ENCODE results near the gene GFRA1.
"Not testable (repeated sequence)": the region's sequence is repeated elsewhere in the genome, so short reads cannot be mapped to it uniquely, and the experiment has no call there.

GFRA1 gene

DNA sequence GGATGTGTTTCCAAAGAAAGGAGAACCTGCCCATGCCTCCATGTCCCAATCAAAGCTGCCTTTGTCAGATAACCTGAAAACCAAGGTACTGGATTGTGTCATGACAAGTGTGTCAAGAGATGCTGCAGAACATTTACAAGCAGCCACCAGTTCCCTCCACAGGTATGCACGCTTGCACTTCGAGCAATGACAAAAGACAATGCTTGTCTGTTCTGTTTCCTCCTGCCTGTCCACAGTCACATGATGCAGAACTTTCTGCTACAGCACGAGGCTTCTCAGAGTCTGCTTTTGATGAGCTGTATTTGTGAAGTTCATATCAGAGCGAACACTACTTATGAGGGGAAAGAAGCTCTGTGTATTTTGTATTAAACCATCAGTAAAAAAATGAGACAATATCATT lies 209.9 kb downstream of the GFRA1 start:
- DNase-seq (ENCODE audit: low read depth): no peak

DNA sequence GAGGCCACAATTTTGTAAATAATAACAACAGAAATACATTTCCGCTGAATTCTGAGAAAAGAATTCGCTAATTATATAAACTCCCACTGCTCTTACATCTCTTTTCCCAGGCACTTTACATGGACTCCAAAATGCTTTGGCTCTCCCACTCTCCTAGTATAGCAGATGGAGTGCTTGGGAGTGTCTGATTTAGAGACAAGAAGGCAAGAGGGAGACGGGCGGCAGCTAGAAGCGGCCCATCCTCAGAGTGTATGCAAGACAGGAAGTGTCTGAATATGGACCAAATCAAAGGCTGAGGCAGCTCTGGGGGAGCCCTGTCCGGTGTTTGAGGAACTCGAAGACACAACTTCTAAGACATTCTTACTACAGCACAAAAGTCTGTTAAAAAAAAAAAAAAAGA lies 212.1 kb downstream of the GFRA1 start:
- DNase-seq (ENCODE audit: low read depth): no peak

DNA sequence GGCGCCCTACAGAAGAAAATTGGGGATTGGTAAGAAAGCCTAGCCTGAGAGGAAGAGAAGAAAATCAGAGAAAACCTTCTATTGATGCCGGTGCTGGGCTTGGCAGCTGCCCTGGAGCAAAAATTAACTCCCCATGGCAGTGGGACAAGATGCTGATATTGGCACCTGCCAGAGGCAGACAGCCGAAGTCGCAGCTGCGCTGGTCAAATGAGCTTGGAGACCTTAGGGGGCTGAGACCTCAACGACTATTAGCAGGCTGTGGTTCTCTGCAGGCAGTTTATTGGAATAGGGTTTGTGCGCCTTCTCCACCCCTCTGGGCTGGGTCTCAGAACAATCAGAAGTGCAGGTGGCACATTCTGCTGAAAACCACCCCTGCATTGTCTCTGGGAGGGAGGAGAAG lies 213.7 kb downstream of the GFRA1 start:
- no peak for DNase-seq (ENCODE audit: low read depth)

DNA sequence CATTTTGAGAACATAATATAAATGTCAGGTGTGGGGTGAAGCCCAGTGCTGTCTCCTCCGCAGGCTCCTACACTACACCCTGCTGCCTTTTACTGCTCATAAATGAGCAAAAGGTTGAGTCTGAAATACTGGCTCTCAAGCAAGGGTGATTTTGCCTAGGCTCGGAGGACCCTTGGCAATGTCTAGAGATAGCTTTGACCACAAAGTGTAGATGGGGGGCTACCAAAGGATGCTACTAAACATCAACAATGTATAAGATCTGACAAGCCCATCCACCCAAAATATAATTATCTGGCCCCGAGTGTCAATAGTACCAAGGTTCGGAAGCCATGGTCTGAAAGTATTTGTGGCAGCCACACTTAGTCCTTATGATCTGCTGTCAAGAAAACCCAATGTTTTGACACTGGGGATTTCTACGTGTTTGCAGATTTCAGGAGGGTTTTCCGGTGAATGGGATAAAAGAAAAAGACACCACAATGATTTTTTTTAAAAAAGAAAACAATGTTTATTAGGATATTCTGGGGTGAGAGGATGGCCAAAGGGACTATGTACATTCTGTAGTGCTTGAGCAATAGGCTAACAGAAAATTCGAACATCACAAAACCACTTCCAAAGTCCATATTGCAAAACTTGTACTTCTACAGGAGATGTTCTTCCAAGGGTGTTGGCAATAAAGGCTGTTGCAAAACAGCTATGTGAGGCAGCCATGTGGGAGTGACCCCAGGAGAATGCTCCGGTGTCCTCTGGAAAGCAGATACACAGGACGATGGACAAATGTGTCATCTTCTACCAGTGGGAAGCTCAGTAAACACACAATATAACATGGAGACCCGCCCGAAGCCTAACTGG lies 216.3 kb downstream of the GFRA1 start:
- no peak for DNase-seq (ENCODE audit: low read depth)

DNA sequence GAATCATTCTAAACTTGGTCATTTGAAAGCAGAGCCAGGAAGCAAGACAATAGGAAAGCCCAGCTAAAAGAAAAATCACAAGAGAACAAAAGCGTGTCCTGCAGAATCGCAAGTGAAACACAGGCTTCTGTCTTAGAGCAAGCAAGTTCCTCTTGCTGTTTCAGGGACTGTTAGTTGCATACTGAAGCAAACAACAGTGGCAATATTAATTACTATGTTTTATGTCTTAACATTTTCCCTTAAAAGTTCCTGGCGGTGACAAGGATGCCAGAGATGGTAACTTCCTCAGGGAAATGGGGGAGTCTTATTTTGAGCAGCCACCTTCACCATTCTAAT lies 217.1 kb downstream of the GFRA1 start:
- DNase-seq (ENCODE audit: low read depth): no peak

DNA sequence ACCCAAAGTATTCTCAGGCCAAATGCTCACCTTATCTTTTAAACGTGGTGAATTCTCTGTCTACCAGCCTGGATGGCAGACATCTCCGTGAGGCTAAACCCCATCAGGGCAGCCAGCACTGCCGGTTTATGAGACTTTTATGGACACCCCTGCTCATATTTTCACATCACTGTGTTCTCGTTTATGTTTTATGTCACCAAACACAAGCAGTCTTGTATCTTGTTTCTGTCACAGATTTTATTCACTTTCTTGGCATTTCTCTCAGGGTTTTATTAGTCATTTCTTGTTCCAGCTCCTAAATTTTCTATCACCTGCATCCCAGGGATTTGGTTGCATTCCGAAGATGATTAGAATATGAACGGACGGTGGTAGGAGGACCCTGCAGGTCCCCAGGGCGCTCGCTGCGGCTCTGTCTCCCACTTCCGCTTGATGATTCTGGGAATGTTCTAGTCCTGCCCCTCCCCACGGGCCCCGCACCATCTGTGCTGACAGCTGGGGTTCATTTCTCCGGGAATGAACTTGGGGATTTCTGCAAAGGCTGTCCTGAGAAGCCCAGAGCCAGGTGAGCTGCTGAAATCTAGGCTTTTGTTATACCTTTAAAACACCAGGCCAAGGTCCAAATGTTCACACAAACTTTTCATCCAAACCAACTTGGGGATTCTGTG lies 217.6 kb downstream of the GFRA1 start:
- no peak for DNase-seq (ENCODE audit: low read depth)

DNA sequence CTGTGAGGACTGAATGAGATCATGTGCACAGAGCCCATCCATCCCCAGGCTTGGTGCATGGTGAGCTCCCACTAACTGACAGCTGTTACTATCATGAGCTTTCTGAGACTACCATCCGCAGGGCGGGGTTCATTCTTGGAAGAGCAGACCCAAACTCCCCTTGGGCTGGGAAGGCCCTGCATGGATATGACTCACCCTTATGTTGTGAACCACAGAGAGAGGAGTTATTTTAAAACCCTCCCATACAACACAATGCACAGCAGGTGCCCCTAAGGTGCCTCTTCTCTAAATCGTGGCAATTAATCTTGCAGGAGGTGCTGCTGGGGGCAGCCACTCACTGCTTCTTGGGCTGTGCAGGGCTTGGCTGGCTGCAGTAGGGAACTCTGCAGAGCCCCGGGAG lies 219.1 kb downstream of the GFRA1 start:
- no peak for DNase-seq (ENCODE audit: low read depth)

DNA sequence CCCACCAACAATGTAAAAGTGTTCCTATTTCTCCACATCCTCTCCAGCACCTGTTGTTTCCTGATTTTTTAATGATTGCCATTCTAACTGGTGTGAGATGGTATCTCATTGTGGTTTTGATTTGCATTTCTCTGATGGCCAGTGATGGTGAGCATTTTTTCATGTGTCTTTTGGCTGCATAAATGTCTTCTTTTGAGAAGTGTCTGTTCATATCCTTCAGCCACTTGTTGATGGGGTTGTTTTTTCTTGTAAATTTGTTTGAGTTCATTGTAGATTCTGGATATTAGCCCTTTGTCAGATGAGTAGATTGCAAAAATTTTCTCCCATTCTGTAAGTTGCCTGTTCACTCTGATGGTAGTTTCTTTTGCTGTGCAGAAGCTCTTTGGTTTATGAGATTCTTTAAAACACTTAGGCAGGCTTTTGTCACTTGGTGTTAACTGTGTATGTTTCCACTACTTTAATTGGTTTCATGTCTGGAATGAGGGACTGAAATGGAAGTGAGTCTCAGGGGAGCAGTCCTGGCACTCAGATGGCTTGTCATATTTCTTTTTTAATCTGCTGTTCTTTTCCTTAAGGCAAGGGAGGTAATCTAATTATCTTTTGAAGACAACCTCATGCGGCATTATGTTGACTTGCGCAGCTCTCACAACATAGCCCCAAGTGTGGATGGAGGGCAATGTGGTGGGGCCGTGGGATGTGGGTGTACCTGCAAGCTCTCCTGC lies 219.8 kb downstream of the GFRA1 start:
- DNase-seq (ENCODE audit: low read depth): not testable (repeated sequence)

DNA sequence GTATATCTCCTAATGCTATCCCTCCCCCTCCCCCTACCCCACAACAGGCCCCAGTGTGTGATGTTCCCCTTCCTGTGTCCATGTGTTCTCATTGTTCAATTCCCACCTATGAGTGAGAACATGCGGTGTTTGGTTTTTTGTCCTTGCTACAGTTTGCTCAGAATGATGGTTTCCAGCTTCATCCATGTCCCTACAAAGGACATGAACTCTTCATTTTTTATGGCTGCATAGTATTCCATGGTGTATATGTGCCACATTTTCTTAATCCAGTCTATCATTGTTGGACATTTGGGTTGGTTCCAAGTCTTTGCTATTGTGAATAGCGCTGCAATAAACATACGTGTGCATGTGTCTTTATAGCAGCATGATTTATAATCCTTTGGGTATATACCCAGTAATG lies 220.5 kb downstream of the GFRA1 start:
- not testable (repeated sequence) for DNase-seq (ENCODE audit: low read depth)

DNA sequence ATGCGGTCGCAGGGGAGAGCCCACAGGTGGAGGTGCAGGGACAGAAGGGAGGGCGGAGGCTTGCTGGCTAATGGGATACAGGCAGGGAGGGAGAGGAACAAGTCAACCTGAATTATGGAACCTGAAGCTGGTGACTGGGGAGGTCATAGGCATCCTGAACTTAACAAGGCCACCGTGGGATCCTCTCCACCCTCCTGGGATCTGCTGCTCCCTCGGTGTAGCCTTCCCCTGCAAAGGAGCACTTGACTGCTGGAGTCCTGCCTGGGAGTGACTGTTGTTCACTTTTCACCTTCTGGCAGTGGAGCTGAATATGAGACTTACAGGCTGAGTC lies 223.1 kb downstream of the GFRA1 start:
- no peak for DNase-seq (ENCODE audit: low read depth)

DNA sequence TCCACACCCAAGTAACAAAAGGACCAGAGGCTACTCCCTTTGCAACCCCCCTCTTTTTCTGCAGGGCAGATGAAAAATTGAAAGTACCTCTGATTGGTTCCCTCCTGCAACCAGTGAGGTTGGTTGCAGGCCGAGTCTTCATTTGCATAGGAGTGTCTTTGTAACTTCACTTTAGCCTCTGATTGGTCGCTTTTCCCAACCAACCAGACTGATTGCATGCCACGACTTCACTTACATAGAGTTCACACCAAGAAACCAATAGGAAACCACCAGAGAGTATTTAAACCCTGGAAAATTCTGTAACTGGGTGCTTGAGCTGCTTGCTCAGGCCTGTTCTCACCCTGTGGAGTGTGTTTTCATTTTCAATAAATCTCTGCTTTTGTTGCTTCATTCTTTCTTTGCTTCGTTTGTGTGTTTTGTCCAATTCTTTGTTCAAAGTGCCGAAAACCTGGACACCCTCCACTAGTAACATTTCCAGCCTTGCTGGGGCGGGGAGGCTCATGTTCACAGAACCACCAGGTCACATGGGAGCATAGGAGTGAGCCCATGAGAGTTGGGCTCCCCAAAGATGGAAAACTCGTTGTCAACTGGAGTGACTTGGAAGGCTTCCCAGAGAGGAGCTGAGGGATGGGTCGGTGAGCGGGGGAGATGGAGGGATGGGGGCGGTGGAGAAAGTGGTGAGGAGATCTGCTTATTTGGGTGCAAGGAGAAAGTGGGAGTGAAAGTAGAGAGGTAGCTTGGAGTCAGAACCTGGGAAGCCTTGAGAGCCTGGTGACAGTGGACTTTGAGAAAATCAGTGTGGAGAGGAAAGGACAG lies 223.6 kb downstream of the GFRA1 start:
- no peak for DNase-seq (ENCODE audit: low read depth)

DNA sequence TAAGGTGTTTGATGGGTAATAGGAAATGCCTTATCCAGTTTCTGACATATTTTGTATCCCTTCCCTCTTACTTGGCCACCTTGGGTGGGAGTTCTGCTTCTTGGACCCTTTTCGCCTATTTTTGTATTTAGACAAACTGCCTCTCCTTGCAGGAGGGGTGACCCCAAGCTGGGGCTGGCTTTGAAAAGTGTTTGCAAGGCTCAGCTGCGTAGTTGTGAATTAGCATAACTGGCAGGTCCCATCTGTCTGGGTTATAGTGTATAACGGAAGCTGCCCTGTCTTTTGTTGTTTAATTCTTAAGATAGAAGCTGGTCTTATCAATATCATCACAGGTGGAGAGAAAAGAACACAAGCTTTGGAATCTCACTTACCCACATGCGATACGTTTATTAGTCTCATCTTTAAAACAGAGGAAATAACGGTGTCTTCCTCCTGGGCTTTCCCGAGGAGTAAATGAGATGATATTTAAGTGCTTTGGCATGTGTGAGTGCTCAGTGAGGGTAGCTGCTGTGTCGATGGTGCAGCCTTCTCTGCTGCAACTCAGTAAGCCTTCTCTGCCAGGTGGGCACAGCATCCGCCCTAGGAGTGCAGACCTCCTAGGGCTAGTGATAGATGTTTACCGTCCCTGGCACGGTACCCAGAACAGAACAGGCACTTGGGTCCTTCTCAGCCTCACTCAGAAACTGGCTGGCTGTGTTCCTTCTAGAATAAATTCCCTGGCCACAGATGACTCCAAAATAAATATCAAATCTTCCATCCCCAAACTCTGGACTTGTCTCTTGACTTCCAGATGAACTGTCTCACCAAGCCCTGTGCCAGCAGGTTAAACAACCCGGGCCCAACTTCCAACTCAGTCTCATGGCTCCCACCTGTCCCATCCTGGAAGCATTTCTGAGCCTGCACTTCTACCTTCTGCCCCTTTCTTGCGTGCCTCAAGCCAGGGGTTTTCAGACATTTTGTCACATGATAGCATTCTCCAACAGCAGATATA lies 227.3 kb downstream of the GFRA1 start:
- DNase-seq (ENCODE audit: low read depth): no peak

DNA sequence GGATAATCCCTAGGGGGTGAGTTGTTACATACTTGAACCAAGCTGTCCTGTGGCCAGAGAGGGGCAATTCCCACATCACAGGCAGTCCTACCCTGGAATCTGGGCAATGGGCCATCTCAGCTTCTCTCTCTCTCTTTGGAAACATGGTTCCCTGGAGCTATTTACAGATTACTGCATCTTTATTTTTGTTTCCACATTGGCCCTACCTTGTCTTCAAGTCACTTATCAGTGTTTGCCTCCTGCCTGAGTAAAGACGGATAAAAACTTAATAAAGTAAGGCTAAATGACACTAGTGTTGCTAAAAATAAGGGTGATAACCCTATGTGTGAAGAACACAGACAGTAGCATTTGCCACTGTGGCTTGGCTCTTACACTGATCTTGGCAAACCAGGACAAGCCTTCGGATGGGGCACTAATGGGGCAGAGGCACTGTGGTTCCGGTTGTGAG lies 228.2 kb downstream of the GFRA1 start:
- DNase-seq (ENCODE audit: low read depth): no peak

DNA sequence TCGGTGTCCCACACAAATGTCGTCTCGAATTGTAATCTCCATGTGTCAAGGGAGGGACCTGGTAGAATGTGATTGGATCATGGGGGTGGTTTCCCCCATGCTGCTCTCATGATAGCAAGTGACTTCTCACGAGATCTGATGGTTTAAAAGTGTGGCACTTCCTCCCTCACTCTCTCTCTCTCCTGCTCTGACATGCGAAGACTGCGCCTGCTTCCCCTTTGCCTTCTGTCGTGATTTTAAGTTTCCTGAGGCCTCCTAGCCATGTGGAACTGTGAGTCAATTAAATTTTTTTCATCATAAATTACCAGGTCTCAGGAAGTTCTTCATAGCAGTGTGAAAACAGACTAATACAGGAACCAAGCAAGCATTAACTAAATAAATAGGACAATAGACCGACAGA lies 229.1 kb downstream of the GFRA1 start:
- DNase-seq (ENCODE audit: low read depth): no peak

DNA sequence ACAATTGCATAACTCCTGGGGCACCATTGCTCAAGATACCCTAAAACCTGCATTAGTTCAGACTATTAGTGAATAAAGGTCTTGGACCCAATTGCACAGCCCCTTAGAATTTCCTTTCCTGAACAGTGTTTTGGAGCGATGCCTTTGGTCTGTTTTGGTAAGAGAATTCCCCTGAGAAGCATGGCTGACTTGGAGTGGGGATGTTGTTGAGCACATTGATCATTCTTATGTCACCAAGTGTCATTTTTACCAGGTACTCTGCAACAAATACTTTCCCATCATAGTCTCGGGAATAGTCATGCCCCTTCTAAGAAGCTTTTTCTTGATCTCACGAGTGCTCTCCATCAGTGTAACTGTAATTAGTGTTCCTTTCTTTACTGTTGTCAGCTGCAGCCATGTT lies 229.7 kb downstream of the GFRA1 start:
- DNase-seq (ENCODE audit: low read depth): no peak

DNA sequence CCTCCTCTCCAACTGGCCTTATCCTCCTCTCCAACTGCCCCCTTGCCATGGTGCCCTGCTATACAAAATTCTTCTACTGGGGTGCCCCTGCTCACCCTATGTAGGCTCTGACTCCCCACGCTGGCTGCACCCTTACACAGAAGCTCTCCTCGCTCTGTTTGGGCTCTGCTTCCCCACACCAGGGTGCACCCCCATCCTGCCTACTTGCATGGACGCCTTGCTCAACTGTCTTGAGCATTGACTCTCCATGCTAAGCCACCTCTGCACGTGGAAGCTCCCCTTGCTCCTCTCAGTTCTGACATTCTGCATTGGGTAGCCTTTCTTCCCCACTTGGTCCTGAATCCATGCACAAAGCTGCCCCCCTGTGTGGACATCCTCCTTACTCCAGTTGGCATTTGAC lies 231.1 kb downstream of the GFRA1 start:
- DNase-seq (ENCODE audit: low read depth): no peak

DNA sequence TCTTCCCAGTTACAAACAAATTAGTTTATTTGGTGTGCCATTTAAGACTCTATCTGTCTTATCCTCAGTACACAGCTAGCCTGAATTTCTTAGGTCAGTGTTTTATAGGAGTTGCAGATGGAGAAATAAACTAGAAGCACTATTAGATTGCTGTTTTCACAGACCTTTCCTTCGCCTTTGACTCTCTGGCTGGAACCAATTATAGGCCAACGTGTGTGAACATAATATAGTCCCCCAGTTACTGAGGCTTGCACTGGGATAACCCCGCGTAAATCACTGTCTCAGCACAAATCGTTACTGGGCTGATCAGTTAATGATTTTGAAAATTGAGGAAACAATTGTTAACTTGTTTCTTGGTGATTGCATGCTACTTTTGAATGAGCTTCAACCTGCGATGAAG lies 233.4 kb downstream of the GFRA1 start:
- DNase-seq (ENCODE audit: low read depth): no peak

DNA sequence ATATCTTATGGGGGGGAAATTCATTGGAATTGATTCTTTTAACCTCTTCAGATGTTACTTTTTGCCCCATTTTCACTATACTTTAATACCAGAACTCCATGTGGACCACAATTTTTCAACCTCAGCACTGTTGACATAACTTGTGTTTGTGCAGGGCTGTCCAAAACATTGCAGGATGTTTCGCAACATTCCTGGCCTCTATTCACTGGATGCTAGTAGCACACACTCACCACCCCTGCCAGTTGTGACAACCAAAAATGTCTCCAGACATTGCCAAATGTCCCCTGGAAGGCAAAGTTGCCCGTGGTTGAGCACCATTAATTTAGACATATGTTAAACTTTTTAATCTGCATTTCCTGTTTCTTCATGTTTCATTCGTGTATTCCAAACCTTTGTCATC lies 234.7 kb downstream of the GFRA1 start:
- no peak for DNase-seq (ENCODE audit: low read depth)

DNA sequence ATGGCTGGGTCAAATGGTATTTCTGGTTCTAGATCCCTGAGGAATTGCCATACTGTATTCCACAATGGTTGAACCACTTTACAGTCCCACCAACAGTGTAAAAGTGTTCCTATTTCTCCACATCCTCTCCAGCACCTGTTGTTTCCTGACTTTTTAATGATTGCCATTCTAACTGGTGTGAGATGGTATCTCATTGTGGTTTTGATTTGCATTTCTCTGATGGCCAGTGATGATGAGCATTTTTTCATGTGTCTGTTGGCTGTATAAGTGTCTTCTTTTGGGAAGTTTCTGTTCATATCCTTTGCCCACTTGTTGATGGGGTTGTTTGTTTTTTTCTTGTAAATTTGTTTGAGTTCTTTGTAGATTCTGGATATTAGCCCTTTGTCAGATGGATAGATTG lies 237.6 kb downstream of the GFRA1 start:
- not testable (repeated sequence) for DNase-seq (ENCODE audit: low read depth)

DNA sequence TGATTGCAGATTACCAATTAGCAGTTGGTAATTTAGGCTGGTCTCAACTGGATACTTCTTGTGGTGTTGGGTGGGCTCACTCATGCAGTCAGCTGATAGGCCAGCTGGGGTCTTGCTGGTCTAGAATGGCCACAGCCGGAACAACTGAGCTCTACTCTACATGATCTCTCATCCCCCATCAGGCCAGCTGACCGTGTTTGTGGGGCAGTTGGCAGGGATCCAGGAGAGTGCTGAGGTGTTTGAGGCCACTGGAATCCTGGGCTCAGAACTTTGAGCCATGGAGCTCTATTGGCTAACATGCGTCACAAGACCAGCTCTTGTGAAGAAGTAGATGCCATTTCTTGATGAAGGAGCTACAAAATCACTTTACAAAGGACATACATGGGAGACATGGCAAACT lies 242.4 kb downstream of the GFRA1 start:
- DNase-seq (ENCODE audit: low read depth): no peak

DNA sequence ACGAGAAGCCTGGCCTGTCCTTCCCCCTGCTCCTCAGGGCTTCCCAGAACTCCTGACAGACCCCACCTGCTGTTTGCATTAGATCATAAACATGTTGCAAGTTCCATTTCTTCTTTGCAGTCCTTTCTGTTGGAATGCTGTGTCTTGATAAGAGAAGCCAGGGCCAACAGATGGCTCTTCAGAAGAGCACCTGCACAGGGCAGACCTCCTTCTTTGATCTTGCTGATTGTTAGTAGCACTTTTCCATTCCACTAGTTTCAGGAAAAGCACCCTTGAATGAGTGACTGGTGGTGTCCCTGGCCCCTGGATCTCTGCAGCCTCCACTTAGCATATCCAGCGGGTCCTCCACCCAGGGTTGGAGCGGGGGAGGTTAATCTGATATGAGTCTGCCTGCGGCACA lies 243.2 kb downstream of the GFRA1 start:
- no peak for DNase-seq (ENCODE audit: low read depth)
